GM19043 (cell line): Measurements from ENCODE around the gene FAM120B.
"Not testable (repeated sequence)": the region's sequence is repeated elsewhere in the genome, so short reads cannot be mapped to it uniquely, and the experiment has no call there.

Experiments
- ATAC-seq: cut with Tn5 transposase; IDR thresholded peaks from one replicate; pipeline ENCODE4 v1.9.1; 2021; ENCODE audit warnings: low read depth; ENCODE audit not compliant: unreplicated experiment

Gene FAM120B

DNA sequence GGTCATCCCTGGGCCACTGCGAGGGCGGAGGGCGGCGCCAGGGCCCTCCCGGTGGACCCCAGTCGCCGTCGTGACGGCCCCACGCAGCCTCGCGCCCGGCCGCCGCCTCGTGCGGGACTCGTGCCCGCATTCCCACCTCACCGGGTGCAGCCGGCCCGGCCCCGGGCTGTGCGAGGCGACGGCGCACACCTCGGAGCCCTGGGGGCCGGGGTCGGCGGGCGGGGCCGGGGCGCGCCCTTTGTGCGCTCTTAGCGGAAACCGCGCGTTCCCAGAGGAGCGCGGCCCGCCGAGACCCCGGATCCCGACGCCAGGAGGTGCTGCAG, 10.2 kb upstream of the FAM120B start:
- no peak for ATAC-seq

DNA sequence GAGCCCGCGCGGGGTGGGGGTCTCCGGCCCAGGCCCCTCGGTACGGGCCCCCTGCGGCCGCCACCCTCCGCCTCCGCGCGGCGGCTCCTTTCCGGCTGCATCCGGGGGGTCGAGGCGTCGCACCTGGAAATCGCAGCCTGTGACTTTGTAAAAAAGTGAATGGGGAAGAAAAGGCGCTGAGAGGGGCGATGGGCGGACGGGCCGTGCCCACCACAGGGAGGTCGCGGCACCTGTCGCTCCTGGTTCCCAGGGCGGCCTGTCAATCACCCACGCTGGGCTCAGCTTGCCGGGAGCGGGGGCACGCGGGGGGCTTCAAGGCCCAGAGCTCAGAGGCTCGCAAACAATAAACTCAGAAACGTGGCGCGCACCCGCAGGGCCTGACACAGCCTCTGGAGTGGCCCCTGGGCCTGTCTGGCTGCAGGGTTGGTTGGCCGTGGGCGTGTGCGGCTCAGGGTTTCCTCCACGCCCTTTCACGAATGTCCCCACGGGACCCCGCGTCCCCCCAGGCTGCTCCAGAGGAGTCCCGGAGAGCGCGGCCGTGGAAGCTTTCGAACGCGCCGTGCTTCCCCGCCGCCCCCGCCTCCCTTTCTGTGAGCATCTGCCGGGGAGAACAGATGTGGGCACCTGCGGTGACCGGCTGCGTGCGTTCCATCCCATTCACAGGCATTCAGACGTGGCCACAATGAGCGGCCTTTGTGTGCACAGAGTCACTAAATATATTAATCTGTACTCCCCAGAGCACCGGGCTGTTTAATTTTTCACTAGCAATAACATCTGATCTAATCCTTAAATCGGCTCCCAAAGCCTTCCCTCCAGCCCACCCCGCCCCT, 9.6 kb upstream of the FAM120B start:
- no peak for ATAC-seq

DNA sequence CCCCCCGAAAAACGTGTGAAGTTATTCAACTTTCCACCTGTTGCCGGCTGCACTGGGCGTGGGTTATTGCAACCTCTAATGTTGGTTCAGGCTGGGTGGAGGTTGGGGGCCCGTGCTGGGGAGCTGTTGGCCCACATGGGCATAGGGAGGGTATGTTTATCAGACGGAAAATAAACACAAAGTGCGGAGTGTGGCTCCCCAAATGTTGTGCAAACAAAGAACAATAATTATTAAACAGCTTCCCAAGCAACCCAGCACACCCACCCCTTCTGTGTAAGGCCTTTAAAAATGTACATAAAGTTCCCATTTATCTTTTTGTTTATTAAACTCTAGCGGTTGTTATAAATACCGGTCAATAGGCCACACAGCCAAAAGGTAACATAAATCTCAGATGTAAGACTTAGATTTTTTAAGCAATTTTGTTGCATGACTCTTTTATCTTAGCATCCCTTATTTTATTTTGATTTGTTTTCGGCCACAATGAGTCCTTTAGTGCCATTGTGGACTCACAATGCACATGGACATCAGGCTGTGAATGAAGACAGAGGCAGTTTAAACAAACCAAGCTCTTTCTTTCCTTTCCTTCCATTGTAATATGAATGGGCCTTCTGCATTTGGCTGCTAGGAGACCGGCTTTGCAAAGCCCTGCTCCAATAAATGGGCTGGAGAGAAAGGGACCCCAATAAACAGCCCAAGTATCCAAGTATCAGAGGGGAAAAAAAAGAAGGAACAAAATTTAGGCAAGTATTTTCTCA, 8.8 kb upstream of the FAM120B start:
- ATAC-seq, result no peak

DNA sequence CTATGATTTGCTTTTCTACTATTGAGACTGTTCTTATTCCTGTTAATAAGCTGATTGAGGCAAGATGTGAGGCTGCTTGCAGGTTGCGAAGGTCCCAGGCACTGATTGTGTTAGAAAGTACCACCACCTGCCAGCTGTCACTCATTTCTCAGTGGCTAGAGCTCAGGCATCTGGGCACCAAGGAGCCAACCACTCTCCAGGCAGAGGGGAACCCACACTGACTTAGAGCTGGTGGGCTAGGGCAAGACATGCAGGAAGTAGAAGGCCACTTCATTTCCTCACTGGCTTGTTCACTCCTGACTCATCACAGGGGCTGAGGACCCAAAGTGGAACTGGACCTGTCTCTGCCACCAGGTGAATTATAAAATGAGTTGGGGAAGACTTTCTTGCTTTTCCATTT, 7.9 kb upstream of the FAM120B start:
- ATAC-seq, result no peak

DNA sequence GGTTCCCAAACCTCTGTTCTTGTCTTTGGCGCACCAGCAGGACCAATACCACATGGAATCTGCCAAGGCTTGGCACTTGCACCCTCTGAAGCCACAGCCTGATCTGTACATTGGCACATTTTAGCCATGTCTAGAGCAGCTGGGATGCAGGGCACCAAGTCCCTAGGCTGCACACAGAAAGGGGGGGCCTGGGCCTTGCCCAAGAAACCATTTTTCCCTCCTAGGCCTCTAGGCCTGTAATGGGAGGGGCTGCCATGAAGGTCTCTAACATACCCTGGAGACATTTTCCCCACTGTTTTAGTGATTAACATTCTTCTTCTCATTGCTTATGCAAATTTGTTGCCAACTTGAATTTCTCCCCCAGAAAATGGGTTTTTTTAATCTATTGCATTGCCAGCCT, 5.4 kb upstream of the FAM120B start:
- ATAC-seq, result no peak

DNA sequence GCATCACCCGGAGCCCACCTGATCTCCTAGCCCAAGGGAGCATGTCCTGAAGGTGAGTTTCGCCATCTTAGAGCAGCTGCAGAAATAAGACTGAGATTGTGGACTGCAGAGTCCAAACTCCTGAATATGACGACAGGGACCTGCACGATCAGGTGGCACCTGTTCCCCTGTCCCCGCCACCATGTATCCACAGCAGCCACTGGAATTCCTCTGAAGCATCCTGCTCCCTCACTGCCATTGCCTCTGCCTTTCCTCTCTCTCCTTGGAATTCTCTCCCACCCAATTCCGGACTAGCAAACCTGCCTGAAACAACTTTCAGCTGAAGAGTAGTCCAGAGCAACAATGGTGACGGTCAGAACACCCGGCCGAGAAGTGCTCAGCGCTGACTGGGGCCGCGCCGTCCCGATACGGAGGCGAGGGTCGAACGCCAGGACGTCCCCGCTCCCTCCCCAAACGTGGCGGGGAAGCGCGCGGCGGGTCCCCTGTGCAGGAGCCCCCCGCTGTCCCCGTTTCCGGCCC, 694 bp upstream of the FAM120B start:
- ATAC-seq, result no peak

DNA sequence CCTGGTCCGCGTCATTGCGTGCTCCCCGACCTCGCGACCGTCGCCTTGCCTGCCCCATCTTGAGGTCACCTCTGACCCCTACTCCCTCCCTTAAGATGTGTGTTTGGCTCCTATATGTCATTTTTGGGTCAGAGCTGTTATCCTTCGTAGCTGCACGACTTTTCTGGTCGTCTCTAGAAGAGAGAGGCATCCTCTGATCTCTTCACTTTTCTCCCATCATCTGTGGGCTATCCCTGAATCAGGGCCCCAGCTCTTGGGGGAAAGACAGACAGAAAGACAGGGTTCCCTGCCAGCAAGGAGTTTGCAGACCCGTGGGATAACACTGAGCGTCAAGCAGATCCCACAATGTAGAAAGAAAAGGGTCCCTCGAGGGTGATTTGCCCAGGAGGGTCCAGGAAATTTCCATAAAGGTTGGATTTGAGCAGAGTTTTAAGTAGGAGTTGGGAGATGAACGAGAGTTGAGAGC, 555 bp downstream of the FAM120B start:
- no peak for ATAC-seq

DNA sequence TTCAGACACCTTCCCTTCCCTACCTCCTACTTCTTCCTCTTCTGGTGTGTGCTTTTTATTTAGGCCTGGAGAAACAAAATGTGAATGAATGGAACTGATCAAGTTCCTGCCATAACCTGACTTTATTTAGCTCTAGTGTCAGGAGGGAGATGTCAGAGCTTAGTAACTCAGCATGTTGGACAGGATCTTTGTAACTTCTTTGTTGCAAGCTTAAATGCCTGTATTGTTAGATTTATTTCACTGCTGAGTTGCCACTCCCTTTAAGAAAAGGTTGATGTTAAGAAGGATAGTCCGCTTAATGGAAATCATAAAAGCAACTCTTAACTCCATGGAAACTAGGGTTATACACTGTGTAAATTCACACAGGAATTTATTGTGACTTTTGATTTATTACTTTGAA, 2.2 kb downstream of the FAM120B start:
- ATAC-seq, result no peak

DNA sequence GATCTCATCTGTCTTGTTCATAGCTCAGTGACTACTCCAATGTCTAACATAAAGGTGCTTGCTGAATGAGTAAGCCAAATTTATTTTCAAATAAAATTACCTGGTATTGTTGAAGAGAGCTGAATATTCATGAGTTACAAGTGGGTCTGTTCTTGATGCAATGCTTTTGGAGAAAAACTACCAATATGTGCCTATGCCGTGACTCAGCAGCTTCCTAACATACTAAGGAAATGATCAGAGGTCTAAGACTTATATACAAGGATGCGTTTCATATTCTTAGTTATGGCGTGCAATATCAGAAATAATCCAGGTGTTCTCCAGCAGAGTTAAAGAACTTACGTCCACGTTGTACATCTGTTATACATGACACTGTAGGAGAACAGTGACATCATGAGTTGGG, 5.1 kb downstream of the FAM120B start:
- no peak for ATAC-seq

DNA sequence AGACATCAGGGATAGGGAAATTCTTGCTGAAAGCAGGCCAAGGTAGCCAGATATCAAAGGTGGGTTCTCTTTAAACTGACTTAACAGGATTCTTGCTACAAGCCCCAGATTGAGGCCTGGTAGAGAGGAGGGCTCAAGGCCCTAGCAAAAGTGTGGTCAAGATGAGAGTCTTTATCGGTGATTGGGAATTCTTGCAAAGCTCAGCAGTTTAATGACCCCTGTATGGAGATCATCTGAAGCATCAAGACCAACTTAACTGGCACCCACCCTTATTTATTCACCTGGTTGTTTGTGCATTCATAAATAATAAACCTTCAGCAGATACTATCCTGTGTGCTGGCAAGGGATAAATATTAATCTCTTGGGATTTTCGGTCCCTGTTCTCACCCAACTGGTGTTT, 6.3 kb downstream of the FAM120B start:
- ATAC-seq, result no peak

DNA sequence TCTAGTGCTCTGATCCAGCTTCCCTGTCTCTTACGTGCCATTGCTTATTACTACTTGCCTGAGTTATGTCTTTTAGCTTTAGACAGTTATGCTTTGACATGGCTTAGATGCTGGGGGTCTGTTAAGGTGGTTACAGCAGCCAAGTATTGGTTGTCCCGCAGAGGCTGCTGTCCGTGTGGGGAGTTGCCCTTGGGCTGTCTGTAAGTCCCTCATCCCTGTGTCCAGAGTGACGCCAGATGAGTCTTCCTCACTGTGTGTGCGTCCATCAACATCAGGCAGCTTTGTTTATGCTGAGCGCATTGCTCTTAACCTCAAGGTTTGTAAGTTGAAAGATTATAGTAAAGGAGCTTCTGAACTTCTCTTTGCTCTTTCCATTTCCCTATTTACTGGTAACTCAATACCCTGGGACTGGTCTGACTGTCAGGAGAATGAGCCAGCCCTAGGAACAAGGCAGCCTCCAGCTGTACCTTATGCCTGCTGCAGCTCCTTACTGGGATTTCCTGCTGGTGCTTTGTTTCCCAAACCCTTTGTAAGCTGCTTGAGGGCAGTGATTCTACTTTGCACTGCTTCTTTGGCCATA, 7.2 kb downstream of the FAM120B start:
- no peak for ATAC-seq

DNA sequence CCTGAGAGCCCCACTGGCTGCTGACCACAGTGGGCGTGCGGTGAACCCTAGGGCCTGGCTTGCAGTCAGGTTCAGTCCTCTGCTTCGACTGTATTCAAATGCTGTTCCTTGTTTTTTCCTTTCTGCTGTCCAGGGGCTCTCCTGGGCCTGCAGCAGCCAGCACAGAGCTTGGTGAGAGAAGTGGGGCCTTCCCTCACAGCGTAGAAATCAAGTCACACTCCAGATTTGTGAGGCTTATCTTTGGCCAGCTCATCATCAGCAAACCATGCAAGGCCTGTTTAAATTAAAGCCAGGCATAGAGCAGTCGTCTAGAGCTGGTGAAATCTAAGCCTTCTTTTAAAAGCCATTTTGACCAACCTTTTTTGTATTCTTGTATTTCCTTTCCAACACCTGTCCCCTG, 8.4 kb downstream of the FAM120B start:
- ATAC-seq, result no peak

DNA sequence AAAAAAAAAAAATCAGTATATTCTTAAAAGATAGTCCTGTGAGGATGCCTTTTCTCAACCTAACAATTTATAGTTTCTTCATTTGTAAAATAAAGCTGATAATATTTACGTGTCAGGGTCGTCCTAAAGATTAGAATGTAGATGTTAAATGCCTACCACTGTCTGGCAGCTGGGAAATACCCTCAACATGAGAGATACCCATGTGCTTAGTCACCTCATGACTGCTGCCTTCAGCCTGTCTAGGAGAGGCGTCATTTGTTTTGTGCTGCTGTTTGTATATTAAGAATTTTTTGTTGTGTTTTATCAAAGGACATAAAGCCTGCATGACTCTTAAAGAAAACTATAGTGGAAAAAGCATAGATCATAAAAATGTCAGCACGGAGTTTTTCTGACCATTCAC, 9.5 kb downstream of the FAM120B start:
- no peak for ATAC-seq

DNA sequence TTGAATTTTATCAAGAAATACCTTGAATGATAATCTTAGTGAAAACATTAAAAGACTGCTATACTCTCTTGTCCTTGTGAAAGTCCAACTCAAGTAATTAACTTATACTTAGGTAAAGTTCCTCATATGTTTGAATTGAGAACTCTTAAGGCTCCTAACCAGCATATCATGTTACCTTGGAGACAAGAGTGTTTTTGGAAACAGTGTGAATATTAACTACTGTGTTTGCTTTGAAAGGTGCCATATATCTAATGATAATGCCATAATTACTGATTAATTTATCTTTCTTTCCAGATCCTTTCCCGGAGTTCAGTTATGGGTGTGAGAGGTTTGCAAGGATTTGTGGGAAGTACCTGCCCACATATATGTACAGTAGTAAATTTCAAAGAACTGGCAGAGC, 10.5 kb downstream of the FAM120B start:
- no peak for ATAC-seq

DNA sequence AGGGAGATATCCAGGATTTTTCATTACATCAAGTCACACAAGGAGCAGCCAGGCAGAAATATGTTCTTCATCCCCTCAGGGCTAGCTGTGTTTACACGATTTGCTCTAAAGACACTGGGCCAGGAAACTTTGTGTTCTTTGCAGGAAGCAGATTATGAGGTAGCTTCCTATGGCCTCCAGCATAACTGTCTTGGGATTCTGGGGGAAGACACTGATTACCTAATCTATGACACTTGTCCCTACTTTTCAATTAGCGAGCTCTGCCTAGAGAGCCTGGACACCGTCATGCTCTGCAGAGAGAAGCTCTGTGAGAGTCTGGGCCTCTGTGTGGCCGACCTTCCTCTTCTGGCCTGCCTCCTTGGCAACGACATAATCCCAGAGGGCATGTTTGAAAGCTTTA, 11.2 kb downstream of the FAM120B start:
- ATAC-seq, result no peak

DNA sequence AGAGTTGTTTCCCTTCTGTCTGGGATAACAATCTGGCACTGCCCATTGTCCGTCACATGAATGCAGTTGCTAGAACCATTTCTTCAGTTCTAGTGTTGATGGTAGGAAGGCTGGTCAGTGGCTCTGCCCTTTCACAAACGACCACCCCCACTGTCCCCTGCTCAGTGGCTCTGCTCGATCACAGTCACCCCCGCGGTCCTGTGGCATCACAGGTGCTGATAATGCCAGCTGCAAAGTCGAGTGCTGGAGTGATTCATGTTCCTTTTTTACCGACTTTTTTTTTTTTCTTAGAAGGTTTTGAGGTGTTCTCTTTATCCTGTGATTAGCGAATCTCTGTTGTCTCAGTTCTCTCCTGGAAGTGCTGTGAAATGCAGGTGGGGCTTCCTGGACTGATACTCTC, 22.8 kb downstream of the FAM120B start:
- ATAC-seq, result no peak

DNA sequence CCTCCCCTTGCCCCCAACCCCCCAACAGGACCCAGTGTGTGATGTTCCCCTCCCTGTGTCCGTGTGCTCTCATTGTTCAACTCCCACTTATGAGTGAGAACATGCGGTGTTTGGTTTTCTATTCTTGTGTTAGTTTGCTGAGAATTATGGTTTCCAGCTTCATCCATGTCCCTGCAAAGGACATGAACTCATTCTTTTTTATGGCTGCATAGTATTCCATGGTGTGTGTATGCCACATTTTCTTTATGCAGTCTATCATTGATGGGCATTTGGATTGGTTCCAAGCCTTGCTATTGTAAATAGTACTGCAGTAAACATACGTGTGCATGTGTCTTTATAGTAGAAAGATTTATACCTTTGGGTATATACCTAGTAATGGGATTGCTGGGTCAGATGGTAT, 28.6 kb downstream of the FAM120B start:
- ATAC-seq, result not testable (repeated sequence)

DNA sequence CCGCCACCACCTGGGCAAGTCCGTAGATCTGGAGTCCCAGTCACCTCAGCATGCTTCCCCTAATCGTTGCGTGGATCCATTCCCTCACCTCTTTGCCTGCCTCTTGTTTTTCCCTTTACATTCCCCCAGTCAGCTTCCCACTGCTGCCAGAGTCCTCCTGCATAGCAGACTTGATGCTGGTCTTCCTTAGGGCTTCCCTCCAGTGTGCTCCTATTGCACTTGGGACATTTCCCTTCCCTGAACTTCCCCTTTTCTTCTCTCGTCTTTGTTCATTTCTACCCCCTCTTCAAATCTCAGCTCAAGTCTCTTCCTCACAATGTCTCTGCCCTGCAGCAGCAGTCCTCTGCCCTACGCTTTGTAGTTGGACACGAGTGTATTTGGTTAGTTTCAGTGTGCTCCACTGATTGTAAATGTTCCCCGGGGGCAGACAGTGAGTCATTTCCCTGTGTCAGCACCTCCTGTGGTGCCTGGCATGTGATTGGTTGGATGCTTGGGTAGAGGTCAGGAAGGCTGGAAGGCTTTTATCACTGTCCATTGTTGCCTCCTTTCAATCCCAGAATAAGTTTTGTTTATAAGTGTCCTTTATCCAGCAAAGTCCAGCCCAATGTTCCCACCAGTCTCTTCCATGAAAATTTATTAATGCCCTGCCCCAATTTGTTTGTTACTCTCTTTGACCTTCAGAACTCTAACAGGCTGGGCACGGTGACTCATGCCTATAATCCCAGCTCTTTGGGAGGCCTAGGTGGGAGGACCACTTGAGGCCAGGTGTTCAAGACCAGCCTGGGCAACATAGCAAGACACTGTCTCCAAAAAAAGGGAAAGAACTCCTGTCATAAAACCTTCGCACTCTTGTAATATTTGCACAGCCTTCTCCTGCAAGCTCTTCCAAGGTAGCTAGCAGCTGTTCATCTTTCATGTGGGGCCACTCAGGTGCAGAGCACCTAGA, 38.3 kb downstream of the FAM120B start:
- peak; percentile 41 for ATAC-seq

DNA sequence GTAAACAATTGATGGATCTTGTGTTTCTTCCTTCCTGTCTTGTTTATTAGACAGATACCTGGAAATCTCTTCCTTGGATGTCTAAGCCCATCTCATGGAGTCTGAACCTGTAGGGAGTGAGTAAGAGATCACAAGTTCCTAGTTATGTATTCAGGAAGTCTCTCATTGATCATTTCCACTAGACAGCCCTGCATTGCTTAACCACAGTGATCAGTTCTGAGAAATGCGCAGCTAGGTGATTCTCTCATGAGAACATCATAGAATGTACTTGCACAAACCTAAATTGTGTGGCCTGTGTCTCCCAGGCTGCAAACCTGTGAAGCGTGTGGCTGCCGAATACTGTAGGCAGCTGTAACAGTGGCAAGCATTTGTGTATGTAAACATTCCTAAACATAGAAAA, 39.1 kb downstream of the FAM120B start:
- ATAC-seq, result peak; percentile 51

DNA sequence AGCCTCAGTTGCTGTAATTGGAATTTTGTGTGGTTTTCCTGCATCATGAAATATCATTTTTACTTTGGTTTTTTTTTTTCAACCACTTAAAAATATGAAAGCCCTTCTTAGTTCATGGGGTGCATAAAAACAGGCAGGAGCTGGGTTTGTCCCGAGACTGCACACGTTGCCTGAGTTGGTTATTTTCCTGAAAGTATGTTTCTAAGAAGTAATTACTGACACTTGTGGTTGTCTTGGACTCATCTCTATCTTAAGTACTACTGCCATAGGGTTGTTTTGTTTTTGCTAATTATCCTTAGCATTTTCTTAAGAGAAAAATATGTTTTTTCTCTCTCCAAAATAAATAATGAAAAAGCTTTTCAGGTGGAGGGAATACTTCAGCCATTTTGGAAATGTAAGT, 40.1 kb downstream of the FAM120B start:
- ATAC-seq, result peak; percentile 1
